Activated B cell treated with CpG ODN at 0.5 μM for 24 hours (primary cell): ENCODE data around the gene IGIP. TPM values are rescaled to one million over a fixed set of nuclear protein-coding genes. Genes with fewer than 3 reads are reported as not detected.

Source experiments
- ATAC-seq: fragments of 200-7000 bp; cut with Tn5 transposase; one replicate; pipeline ENCODE4 v1.10.0; 2021; ENCODE audit warnings: low read depth, mild to moderate bottlenecking, moderate library complexity
- CTCF ChIA-PET: fragments of 350-600 bp; sonication (Branson Sonifier 250); formaldehyde crosslinking; loops from one replicate; lab custom pipeline; 2021; ENCODE audit warnings: antibody characterized with exemption; lab: Charles Lee
- POLR2A ChIA-PET: fragments of 350-600 bp; sonication (Branson Sonifier 250); formaldehyde crosslinking; loops from one replicate; lab custom pipeline; 2021; ENCODE audit warnings: antibody characterized with exemption; lab: Charles Lee
- DNase-seq: peaks from one replicate; pipeline ENCODE4 v3.0.0; 2022
- H3K27ac Mint-ChIP-seq: one replicate; pipeline ENCODE4 v1.8.0; 2020; ENCODE audit warnings: mixed read lengths
- H3K27me3 Mint-ChIP-seq: one replicate; pipeline ENCODE4 v1.8.0; 2021; ENCODE audit warnings: mixed read lengths
- H3K36me3 Mint-ChIP-seq: one replicate; pipeline ENCODE4 v1.8.0; 2021; ENCODE audit warnings: low read depth, mixed read lengths
- H3K4me1 Mint-ChIP-seq: one replicate; pipeline ENCODE4 v1.8.0; 2021; ENCODE audit warnings: mixed read lengths
- H3K4me3 Mint-ChIP-seq: one replicate; pipeline ENCODE4 v1.8.0; 2020; ENCODE audit warnings: mild to moderate bottlenecking, mixed read lengths
- H3K9me3 Mint-ChIP-seq: one replicate; pipeline ENCODE4 v1.8.0; 2020; ENCODE audit warnings: mixed read lengths
- intact Hi-C: fragments of 100-400 bp; cut with micrococcal nuclease; formaldehyde crosslinking; loops from one replicate; pipeline ENCODE4 v1.15.1; 2024
- total RNA-seq: library from RNA; stranded (reverse); gene quantifications from 2 replicates; pipeline ENCODE4 v1.2.3, GENCODE V29; 2022
- TF ChIP-seq, protein P1 (sequence below): fragments of 200-600 bp; IDR thresholded peaks from one replicate; pipeline ENCODE4 v1.8.0; 2022; ENCODE audit warnings: antibody characterized with exemption, mild to moderate bottlenecking

Gene IGIP
- total RNA-seq, 1 donor from 2014 or later: 4.8 TPM

DNA sequence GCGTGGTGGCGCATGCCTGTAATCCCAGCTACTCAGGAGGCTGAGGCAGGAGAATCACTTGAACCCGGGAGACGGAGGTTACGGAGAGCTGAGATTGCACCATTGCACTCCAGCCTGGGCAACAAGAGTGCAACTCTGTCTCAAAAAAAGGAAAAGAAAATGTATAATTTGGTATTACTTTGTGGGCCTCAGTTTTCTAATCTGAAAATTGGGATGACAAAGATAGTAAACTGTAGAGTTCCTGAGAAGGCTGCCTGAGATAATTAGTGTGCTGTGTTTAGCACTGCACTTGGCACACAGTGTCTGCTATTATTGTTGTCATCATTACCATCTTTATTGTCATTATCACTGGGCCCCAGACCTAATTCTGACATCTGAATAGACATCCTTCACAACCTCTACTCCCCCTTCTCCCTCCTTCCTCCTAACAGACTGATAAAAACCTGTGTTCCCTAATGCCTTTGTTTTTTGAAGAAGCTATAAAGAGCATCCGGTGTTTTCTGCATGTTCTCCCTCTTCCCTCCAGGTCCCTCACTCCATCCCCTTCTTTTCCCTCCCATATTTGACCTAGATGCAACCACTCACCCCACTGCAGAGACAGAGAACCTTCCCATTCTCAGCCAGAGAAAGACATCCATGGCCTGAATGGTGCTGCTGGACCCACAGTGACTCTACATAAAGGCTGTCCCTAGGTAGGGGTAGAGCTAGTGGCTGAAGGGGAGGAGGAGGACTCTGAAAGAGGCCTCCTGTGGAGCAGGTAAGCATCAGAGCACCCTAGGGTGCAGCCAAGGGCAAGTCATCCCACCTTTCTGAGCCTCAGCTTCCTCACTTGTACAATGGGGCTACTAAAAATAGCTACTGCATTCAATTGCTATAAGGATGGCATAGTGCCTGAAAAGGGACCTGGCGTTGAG, 33.5 kb downstream of the IGIP start:
- POLR2A ChIA-PET: no interaction called here
- CTCF ChIA-PET: interaction anchor here (0.7 to 2.0 kb wide), 5 partner anchors 85 to 190 kb away, joined by 3 to 10 read pairs (median 3); no protein-coding TSS in a partner anchor
- Mint-ChIP-seq H3K27me3 (no peaks in the 10 kb centered on the region), H3K4me1 (peaks cover 10% of the 10 kb centered on the region), H3K36me3 (no peaks in the 10 kb centered on the region), H3K9me3 (no peaks in the 10 kb centered on the region), H3K27ac (no peak overlapping the region), H3K4me3 (no peak overlapping the region)
- intact Hi-C loops: no loop called here
- TF ChIP-seq, protein P1, sequence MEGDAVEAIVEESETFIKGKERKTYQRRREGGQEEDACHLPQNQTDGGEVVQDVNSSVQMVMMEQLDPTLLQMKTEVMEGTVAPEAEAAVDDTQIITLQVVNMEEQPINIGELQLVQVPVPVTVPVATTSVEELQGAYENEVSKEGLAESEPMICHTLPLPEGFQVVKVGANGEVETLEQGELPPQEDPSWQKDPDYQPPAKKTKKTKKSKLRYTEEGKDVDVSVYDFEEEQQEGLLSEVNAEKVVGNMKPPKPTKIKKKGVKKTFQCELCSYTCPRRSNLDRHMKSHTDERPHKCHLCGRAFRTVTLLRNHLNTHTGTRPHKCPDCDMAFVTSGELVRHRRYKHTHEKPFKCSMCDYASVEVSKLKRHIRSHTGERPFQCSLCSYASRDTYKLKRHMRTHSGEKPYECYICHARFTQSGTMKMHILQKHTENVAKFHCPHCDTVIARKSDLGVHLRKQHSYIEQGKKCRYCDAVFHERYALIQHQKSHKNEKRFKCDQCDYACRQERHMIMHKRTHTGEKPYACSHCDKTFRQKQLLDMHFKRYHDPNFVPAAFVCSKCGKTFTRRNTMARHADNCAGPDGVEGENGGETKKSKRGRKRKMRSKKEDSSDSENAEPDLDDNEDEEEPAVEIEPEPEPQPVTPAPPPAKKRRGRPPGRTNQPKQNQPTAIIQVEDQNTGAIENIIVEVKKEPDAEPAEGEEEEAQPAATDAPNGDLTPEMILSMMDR: no peak
- ATAC-seq: no peak
- no peak for DNase-seq

DNA sequence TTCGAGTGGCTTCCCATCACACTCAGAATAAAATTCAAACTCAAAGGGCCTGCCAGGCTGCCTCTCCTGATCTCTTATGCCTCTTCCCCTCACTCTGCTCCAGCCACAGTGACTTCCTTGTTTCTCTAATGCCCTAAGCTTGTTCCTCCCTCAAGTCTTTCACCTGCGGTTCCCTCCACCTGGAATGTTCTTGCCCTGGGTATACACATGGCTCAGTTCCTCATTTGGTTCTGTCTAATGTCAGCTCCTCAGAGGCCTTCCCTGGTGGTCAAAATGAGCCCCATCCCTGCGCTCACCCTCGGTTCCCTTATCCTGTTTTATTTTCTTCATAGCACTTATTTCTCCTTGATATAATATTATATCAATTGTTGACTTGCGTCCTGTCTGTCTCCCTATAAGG, 36.5 kb downstream of the IGIP start:
- CTCF ChIA-PET: interaction anchor here (1.2 kb wide), 1 partner anchor 90 kb away, joined by 5 read pairs; no protein-coding TSS in a partner anchor
- TF ChIP-seq, protein P1: no peak
- Mint-ChIP-seq H3K4me3 (no peak overlapping the region), H3K9me3 (no peaks in the 10 kb centered on the region), H3K4me1 (peaks cover 2% of the 10 kb centered on the region), H3K36me3 (no peaks in the 10 kb centered on the region), H3K27me3 (no peaks in the 10 kb centered on the region), H3K27ac (no peak overlapping the region)
- no peak for ATAC-seq
- intact Hi-C loops: no loop called here
- POLR2A ChIA-PET: no interaction called here
- DNase-seq: no peak

DNA sequence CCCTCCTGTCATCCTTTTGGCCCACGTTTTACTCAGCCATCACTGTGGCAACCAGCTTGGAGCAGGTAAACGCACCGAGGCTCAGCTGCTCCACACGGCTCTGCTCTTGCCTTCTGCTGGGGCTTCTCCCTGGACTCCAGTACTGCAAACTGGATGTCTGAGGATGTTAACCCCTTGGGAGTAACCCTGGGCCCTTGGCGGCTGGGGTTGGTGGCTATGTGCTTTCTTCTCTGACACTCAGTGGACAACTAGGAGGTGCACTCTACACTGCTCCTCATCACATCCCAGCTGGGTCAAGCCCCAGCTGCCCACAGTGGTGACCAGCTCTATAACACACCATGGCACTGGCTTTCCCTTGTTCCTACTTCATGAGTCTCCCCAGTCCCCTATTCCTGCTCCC, 37.0 kb downstream of the IGIP start:
- no peaks in the 10 kb centered on the region for H3K27me3 Mint-ChIP-seq
- no peak for ATAC-seq
- TF ChIP-seq, protein P1: no peak
- intact Hi-C loops: no loop called here
- H3K4me3 Mint-ChIP-seq: no peak overlapping the region
- no peaks in the 10 kb centered on the region for H3K9me3 Mint-ChIP-seq
- H3K27ac Mint-ChIP-seq: no peak overlapping the region
- H3K36me3 Mint-ChIP-seq: no peaks in the 10 kb centered on the region
- CTCF ChIA-PET: interaction anchor here (1.2 kb wide), 1 partner anchor 90 kb away, joined by 5 read pairs; no protein-coding TSS in a partner anchor
- no peaks in the 10 kb centered on the region for H3K4me1 Mint-ChIP-seq
- no peak for DNase-seq
- POLR2A ChIA-PET: no interaction called here

DNA sequence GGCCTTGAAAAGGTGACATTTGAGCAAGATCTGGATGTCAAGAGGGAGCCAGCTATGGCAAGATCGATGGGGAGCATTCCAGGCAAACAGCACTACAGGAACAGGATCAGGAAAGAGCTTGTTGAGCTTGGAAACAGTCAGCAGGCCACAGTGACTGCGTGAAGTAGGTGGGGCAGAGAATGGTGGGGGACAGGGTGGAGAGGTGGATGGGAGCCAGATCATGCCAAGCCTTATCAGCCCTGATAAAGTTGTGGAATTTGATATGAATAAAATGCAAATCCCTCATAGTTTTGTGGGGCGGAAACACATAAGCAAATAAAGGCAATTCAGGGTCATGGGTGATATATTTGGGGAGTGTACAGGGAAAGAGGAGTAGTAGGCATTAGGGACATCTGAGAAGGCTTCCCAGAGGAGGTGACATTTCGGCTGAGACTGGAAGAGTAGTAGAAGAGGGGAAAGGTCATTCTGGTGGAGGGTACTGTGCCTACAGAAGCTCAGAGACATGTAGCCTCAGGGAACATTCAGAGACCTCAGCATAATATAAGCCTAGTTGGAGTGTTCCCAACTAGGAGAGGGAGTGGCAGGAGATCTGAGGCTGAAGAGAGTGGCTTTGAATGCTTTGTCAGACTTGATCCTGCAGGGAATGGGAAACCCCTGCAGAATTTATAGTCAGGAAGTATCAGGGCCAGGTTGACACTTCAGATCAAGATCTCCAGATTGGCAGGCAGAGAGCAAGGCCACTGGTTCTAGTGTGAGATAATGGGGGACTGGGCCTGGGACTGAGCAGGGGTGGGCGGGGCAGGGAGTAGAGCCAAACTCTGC, 39.6 kb downstream of the IGIP start:
- no peak overlapping the region for H3K27ac Mint-ChIP-seq
- no peaks in the 10 kb centered on the region for H3K36me3 Mint-ChIP-seq
- ChIA-PET CTCF (no interaction called here), POLR2A (no interaction called here)
- ATAC-seq: no peak
- no peaks in the 10 kb centered on the region for H3K27me3 Mint-ChIP-seq
- no peak for DNase-seq
- TF ChIP-seq, protein P1: no peak
- H3K4me3 Mint-ChIP-seq: no peak overlapping the region
- H3K4me1 Mint-ChIP-seq: no peaks in the 10 kb centered on the region
- intact Hi-C loops: no loop called here
- no peaks in the 10 kb centered on the region for H3K9me3 Mint-ChIP-seq

DNA sequence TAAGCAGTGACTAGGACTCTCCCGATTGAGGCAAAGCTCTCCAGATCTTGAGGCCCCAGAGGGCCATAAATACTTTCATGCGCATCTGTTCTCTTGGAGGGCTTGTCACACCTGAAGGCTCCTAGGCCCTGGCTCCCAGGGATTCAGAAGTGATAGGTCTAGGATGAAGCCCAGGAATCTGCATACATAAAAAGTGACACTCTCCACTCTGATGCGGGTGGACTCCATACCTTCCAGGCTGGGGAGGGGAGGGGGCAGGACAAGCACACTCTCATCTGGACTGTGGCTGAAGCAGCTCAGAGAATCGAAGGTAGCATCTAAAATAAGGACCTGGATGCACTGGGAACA, 40.2 kb downstream of the IGIP start:
- DNase-seq (no peak), ATAC-seq (no peak)
- Mint-ChIP-seq H3K4me3 (no peak overlapping the region), H3K4me1 (no peaks in the 10 kb centered on the region), H3K9me3 (no peaks in the 10 kb centered on the region), H3K27me3 (no peaks in the 10 kb centered on the region), H3K27ac (no peak overlapping the region), H3K36me3 (no peaks in the 10 kb centered on the region)
- ChIA-PET POLR2A (no interaction called here), CTCF (no interaction called here)
- TF ChIP-seq, protein P1: no peak
- intact Hi-C loops: no loop called here
